Stimulated activated CD8-positive, alpha-beta memory T cell treated with anti-CD3 and anti-CD28 coated beads, Interleukin-12 subunit alpha, Interleukin-12 subunit beta, amount 100 ng/mL, for 4 hours (primary cell): ENCODE data around the gene TTC21A.

Source experiments
- DNase-seq: peaks from one replicate; pipeline ENCODE4 v3.0.0-alpha.2; 2020; ENCODE audit warnings: low read depth

TTC21A gene

DNA sequence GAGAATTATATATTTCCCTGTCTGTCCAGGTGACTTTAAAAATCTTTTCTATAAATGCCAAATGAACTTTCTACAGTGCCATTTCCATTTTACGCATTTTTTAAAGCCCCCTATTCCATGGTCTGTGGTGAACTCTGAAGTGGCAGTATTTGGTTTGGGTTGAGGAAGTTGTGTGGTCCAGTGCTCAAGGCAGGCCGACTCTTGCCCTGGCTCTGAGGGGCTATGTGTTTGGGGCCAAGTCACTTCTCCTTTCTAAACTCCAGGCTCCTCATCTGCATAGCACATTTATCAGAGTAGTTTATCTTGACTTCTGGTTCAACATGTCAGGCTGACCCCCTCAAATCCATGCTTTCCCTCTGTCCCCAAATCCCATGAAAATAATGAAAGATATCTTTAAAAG, 14.1 kb downstream of the TTC21A start:
- no peak for DNase-seq

GRCh38 chr3:39122813-39123212, 15.3 kb downstream of the TTC21A start:
- DNase-seq, result no peak

DNA sequence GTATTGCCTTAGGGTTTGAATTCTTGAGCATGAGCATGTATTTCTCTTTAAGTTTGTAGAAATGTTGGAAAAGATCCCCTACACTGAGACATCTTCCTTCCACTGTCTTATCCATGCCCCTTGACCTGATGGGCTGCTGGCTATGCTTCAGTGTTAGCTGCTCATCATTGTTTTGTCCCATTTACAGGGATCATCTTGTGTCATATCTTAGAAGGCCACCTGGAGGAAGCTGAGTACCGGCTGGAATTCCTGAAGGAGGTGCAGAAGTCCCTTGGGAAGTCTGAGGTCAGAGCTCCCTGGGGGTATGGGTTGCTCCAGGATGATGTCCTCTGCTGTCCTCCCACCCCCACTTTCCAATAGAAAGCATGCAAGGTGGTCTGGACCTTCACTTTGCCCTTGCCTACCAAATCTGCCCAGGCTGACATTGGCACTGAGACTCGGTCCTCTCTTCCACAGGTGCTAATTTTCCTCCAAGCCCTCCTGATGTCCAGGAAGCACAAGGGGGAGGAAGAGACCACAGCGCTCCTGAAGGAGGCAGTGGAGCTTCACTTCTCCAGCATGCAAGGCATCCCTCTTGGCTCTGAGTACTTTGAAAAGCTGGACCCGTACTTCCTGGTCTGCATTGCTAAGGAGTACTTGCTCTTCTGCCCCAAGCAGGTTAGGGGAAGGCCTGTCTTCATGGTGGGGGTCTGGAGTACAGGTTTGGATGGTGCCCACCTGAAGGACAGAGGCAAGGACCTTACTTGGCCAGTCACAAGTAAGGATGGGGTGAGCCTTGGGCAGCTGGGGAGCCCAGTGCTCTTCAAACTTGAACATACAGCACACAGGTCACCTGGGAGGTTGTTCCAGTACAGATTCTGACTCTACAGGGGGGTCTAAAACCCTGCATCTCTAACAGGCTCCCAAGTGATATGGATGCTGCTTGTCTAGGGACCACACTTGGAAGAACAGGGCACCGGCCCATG, 17.7 kb downstream of the TTC21A start:
- no peak for DNase-seq

DNA sequence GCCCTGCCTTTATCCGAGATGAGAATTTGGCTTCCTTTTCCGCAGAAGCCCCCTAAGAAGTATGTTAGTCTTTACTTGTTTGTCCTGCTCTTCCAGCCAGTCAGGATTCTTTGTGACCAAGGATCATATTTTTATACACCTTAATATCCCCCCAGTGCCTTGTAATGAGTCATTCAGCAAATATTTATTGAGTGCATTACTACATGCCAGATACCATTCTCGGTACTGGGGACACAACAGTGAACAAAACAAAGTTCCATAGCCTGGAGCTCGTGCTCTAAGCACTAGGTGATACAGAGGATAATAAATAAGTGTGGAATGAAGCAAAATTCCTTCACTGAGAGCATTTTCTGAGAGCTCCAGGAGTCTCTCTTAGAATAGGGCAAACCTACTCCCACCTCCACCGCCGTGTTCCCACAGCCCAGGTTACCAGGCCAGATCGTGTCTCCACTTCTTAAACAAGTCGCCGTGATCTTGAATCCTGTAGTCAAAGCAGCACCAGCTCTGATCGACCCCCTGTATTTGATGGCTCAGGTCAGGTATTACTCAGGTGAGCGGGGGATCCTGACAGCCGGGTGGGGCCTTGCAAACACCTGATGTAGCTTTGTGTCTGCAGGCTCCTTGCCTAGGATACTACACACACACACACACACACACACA, 18.5 kb downstream of the TTC21A start:
- no peak for DNase-seq

DNA sequence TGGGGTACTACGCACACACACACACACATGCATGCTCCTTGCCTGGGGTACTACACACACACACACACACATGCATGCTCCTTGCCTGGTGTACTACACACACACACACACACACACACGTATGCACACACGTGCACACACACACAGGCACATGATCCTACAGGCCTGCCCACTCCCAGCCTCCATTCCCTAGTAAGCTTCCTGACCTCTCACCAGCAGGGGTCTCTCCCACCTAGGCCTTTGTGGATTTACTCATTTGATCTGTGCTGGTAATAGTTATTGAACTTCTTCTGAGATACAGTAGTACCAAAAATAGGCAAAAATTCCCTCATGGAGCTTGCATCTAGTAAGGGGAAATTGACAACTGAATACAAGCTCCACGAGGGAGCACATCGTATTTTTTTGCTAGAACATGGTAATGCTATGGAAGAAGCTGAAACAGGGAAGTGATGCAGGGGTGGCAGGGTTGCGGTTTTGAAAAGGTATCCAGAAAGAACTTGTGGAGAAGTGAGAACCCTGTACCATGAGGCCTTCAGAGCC, 19.1 kb downstream of the TTC21A start:
- DNase-seq, result no peak

GRCh38 chr3:39127269-39127907, 19.9 kb downstream of the TTC21A start:
- no peak for DNase-seq

DNA sequence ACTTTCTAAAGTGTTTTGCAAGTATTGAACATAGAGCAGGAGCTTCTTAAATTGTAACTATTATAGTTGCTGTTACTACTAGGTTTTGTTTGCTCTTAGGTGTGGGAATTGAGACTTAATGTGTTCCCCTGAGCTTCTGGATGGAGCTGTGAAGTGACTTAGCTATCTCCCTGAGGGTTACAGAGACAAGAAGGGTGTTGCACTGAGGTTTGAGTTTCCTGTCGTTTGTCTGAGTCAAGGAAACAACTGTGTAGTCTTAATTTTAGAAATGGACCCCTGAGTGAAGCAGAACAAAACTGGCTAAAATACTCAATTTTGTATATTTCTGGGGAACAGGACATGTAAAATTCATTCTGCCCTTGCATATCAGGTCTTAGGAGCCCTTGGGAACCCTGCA, 20.4 kb downstream of the TTC21A start:
- DNase-seq, result no peak

- no peak for DNase-seq
These were observed 21.5 kb downstream of the TTC21A start for GRCh38 chr3:39128951-39129350.

GRCh38 chr3:39130026-39130425, 22.5 kb downstream of the TTC21A start:
- no peak for DNase-seq

DNA sequence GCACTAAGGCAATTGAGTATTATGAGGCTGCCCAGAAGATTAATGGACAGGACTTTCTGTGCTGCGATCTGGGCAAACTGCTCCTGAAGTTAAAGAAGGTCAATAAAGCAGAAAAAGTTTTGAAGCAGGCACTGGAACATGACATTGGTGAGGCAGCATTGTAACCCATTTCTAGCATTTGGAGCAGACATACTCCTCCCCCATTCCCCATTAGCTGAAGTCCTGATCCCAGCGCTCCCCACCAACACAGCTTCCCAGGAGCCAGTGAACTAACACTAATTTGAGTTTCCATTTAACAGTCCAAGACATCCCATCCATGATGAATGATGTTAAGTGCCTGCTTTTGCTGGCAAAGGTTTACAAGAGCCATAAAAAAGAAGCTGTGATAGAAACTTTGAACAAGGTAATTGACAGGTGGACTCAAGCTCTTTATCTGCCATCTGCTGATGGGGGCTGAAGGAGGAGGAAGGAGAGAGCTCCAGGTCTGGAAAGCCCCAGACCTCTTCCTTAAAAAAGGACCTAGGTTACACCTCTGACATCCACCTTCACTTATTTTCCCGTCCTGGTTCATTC, 23.3 kb downstream of the TTC21A start:
- no peak for DNase-seq

DNA sequence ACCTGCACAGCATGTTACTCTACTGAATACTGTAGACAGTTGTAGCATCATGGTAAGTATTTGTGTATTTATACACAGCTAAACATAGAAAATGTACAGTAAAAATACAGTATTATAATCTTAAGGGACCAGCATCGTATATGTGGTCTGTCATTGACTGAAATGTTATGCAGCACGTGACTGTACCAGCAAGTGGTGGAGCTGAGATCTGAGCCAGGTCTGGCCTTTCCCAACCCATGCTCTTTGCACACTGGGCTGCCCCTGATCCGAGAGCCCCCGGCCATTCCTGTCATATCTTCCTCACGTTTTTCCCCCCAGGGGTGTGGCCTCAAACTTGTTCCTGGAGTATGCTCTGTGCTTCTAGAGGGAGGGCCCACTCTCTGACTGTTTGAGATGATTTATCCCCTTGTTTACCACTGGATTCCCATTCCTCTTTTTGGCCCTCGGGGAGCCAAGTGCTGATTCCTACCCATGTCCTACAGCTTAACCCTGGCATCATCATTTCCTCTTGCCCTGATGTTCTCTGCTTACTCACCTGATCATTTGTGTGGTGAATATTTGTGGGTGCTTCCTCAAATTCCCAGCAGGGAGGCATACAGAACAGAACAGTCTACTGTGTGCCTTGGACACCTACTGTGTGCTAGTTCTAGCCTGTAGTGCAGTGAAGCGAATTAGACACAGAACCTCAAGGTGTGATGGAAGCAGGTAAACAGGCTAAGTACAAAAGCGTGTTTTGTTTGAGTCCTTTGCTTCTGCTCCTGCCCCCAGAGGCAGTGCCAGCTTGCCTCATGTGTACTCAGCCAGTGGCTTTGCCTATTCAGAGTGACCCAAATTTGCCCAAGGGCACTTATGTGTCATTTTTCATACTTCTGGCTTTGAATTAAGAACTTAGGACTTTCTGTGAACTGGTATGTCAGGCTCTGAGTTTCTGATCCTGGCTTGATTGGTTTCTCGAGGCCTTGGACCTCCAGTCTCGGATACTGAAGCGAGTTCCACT, 24.9 kb downstream of the TTC21A start:
- no peak for DNase-seq

GRCh38 chr3:39133093-39133490, 25.6 kb downstream of the TTC21A start:
- DNase-seq, result no peak

GRCh38 chr3:39133822-39134221, 26.3 kb downstream of the TTC21A start:
- no peak for DNase-seq

- no peak for DNase-seq
These were observed 26.8 kb downstream of the TTC21A start for GRCh38 chr3:39134305-39134704.

DNA sequence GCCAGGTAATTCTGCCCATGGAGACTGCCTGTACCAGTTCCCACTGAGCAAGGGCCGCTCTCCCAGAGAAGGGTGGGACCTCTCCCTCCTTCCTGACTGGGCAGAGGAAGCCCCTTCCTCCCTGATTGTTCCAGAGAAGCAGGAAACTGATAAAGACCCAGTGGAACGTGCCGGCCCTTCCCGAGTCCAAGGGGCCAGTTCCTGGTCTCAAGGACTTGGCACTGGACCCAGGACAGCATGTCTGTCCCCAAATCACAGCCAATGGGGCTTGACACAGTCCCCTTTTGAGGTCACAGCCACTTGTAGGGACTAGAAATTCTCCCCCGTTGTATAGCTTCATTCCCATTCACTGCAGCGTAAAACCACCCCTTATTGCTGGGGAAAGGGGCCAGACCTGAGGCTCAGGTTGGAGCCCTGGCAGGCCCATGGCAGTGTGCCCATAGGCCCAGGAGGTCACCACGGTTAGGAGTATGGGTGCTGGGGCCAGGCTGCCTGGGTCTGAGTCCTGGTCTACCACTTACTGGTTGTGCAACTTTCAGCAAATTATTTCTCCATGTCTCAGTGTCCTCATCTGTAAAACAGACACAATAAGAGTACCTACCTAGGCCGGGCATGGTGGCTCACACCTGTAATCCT, 27.8 kb downstream of the TTC21A start:
- DNase-seq, result no peak

DNA sequence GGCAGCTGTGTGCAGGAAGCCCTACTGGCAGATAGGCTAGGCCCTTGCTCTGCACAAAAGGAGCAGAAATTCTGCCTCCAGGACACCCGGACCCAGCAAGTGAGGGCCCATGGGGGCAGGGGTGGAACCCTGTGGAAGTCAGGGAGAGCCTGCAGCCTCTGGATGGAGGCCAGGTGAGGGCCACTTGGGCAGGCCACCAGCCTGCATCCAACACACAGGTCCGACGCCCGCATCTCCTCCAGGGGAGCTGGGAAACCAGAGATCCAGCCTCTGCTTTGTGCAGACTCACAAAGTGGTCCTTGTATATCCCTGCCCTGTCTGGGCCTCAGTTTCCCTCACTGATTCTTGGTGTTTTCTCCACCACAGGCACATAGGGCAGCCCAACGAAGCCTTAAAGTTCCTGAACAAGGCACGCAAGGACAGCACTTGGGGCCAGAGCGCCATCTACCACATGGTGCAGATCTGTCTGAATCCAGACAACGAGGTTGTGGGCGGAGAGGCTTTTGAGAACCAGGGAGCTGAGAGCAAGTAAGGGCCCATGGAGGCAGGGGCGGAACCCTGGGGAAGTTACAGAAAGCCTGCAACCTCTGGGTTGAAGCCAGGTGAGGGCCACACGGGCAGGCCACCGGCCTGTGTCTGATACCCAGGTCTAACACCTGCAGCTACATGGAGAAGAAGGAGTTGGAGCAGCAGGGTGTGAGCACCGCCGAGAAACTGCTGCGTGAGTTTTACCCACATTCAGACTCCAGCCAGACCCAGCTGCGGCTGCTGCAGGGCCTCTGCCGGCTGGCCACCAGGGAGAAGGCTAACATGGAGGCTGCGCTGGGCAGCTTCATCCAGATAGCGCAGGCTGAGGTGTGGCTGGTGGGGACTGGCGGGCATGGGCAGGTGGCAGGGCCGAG, 29.3 kb downstream of the TTC21A start:
- no peak for DNase-seq

GRCh38 chr3:39137435-39137936, 30.0 kb downstream of the TTC21A start:
- DNase-seq, result no peak

DNA sequence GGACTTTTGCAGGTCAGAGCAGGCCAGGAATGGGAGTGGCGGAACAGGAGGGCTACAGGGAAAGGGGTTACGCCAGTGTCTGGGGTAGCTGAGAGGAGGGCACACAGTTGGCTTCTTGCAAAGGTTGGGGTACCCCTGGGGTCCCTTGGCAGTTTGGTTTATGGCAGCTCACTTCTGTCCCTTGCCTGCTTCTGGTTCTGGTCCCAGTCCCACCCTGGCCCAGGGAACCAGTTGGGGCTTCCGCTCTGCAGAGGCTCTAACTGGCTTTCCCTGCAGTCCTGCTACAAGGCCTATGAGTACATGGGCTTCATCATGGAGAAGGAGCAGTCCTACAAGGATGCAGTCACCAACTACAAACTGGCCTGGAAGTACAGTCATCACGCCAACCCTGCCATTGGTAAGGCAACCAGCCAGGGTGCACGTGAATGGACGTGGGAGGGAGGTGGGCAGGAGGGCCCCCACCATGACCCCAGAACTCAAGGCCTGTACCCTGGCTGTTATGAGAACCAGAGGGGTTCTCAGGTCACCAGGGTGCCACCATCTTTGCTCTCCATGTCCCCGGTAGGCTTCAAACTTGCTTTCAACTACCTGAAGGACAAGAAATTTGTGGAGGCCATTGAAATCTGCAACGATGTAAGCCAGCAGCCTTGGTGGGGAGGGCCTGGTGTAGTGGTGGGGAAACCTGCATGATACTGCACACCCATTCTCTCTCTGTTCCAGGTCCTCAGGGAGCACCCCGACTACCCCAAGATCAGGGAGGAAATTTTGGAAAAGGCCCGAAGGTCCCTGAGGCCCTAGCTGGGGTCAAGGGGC, 30.7 kb downstream of the TTC21A start:
- no peak for DNase-seq
